Activated T-cell treated with anti-CD3 and anti-CD28 coated beads, Interleukin-2, amount 50 U/mL, for 72 hours (primary cell): ENCODE results near the gene SRGAP3. TPM values are rescaled to one million over a fixed set of nuclear protein-coding genes. Genes with fewer than 3 reads are reported as not detected.

Experiments used
- ATAC-seq, 2 donors: fragments of 150-1000 bp; cut with Tn5 transposase; replicated peaks in 1 of 2; 2 replicates each; pipeline ENCODE4 v1.10.0; 2021; ENCODE audit warnings: moderate library complexity in 2 of 2, mild to moderate bottlenecking in 1 of 2
- DNase-seq, 2 donors: peaks; one replicate each; pipeline ENCODE4 v3.0.0; 2021 to 2022; ENCODE audit warnings: mixed read lengths in 1 of 2
- H3K27ac Mint-ChIP-seq: one replicate; pipeline ENCODE4 v1.8.0; 2022; ENCODE audit warnings: mild to moderate bottlenecking, moderate library complexity, mixed read lengths
- H3K27me3 Mint-ChIP-seq: one replicate; pipeline ENCODE4 v1.8.0; 2022; ENCODE audit warnings: low read depth, mixed read lengths
- H3K36me3 Mint-ChIP-seq, 2 donors: one replicate each; pipeline ENCODE4 v1.8.0; 2022; ENCODE audit warnings: mixed read lengths in 2 of 2, mild to moderate bottlenecking in 1 of 2; ENCODE audit not compliant: insufficient read depth in 2 of 2
- H3K4me1 Mint-ChIP-seq: one replicate; pipeline ENCODE4 v1.8.0; 2022; ENCODE audit warnings: low read depth, mixed read lengths
- H3K4me3 Mint-ChIP-seq, 2 donors: one replicate each; pipeline ENCODE4 v1.8.0; 2022; ENCODE audit warnings: mild to moderate bottlenecking in 2 of 2, mixed read lengths in 2 of 2, moderate library complexity in 2 of 2
- H3K9me3 Mint-ChIP-seq, 2 donors: one replicate each; pipeline ENCODE4 v1.8.0; 2022; ENCODE audit warnings: mixed read lengths in 2 of 2
- total RNA-seq, 2 donors: library from RNA; stranded (reverse); gene quantifications; one replicate each; pipeline ENCODE4 v1.2.3, GENCODE V29; 2022

The SRGAP3 gene
- total RNA-seq, 2 donors from 2014 or later: 2.8 to 3.0 TPM

DNA sequence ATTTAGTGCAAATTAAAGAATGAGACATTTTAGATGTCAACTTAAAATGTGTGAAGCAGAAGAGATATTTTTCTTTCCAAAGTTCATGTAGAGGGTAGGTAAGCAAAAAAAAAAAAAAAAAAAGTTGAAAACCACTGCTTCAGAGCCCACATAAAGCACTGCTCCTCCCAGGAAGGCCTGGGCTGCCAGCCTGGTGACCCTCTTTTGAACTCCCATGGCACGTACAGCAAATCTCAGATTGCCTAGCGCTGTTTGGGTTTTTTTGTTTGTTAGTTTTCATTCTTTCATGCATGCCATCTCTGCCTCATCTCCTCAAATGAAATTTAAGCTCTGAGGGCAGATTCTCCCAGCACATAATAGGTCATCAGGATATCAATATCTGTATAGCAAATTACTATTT, 120.1 kb downstream of the SRGAP3 start:
- ATAC-seq: no peak
- Mint-ChIP-seq H3K4me3 (no peak overlapping the region), H3K27ac (no peak overlapping the region), H3K9me3 (no peaks in the 10 kb centered on the region), H3K4me1 (no peaks in the 10 kb centered on the region), H3K27me3 (no peaks in the 10 kb centered on the region), H3K36me3 (no peaks in the 10 kb centered on the region)
- no peak for DNase-seq

DNA sequence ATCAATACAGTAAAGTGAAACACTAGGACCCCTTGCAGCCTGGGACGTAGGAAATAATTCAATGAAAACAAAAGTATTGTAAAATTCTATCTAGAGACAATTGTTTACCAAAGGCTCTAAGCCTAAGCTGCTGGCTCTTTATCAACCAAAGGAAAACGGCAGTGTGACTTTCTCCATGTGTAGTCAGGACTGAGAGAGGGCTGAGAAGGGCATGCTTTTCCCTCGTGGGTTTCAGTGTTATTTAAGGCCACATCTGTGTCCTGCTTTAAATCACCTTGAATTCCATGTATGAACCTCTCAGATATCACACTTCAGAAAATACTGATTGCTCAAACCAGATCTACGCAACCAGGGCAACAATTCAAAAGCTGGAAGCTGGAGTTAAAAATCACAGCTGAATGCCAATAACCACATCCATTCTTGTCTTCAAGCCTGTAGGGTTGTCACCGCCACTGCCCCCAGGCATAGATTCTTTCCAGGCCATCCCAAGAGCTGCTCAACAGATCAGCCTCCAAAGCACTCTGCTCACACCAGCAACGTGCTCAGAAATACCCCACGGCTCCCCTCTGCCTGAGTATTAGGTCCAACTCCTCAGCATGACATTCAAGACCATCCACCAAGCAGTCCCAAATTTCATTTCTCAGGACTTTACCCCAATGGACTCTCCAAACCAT, 124.0 kb downstream of the SRGAP3 start:
- DNase-seq: no peak
- Mint-ChIP-seq H3K4me1 (no peaks in the 10 kb centered on the region), H3K36me3 (no peaks in the 10 kb centered on the region), H3K27ac (no peak overlapping the region), H3K9me3 (no peaks in the 10 kb centered on the region), H3K4me3 (no peak overlapping the region), H3K27me3 (no peaks in the 10 kb centered on the region)
- ATAC-seq: no peak

DNA sequence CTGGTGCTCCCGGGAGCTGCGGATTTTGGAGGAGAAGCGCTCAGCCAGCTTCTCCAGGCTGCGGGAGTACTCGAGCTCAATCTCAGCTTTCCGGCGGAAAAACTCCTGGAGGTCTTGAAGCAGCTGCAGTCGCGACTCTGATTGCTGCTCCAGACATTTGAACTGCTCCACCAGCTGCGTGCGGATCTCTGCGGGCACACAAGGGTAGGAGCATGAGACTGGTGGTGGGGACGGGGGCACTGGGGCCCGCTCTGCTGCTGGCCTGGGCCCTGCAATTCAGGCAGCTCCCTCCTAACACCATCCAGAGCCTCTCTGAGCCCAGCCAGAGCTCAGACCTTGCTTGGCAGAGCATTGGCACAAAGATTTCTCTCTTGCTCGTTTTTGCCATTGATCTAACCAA, 124.7 kb downstream of the SRGAP3 start:
- no peaks in the 10 kb centered on the region for H3K27me3 Mint-ChIP-seq
- DNase-seq (no peak), ATAC-seq (no peak)
- no peak overlapping the region for H3K4me3 Mint-ChIP-seq
- no peaks in the 10 kb centered on the region for H3K9me3 Mint-ChIP-seq
- H3K4me1 Mint-ChIP-seq: no peaks in the 10 kb centered on the region
- H3K36me3 Mint-ChIP-seq: no peaks in the 10 kb centered on the region
- no peak overlapping the region for H3K27ac Mint-ChIP-seq

DNA sequence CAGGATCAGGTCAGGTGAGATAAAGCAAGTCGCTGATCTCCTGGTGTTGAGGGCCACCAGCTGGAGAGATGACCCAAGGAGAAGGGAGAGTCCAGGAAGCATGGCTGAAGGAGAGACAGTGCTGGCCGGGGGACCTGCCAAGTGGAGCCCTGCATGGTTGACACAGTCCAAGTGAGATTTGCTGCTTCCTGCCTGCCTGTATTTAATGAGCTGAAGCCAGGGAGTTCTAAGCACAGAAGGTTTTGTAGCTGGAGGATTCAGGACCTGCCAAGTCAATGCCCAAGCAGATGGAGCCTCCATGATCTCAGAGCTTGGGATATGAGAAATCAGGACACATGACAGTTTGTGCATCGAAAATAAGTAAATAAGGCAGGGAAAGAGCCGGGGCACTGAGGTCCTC, 125.6 kb downstream of the SRGAP3 start:
- Mint-ChIP-seq H3K27me3 (no peaks in the 10 kb centered on the region), H3K9me3 (no peaks in the 10 kb centered on the region), H3K4me3 (no peak overlapping the region), H3K27ac (no peak overlapping the region), H3K4me1 (no peaks in the 10 kb centered on the region), H3K36me3 (no peaks in the 10 kb centered on the region)
- ATAC-seq: no peak
- DNase-seq: no peak

DNA sequence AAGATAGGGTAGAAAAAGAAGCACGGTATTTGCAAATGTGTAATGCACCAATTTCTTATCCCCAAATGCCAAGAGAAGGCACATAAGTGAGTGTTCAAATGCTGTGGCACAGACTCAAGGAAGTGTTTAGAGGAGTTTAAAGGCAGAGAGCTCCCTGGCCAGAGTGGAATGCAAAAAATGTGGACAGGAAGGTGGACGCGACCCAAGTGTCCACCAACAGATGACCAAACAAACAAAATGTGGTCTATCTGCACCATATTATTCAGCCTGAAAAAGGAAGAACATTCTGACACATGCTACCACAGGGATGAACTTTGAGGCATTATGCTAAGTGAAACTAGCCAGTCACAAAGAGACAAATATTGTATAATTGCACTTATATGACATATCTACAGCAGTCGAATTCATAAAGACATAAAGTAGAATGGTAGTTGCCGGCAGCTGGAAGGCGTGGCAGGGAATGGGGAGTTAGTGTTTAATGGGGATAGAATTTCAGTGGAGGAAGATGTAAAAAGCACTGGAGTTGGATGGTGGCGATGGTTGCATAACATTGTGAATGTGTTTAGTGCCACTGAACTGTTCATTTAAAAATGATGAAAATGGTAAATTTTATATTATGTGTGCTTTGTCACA, 126.6 kb downstream of the SRGAP3 start:
- H3K4me3 Mint-ChIP-seq: no peak overlapping the region
- no peaks in the 10 kb centered on the region for H3K9me3 Mint-ChIP-seq

DNA sequence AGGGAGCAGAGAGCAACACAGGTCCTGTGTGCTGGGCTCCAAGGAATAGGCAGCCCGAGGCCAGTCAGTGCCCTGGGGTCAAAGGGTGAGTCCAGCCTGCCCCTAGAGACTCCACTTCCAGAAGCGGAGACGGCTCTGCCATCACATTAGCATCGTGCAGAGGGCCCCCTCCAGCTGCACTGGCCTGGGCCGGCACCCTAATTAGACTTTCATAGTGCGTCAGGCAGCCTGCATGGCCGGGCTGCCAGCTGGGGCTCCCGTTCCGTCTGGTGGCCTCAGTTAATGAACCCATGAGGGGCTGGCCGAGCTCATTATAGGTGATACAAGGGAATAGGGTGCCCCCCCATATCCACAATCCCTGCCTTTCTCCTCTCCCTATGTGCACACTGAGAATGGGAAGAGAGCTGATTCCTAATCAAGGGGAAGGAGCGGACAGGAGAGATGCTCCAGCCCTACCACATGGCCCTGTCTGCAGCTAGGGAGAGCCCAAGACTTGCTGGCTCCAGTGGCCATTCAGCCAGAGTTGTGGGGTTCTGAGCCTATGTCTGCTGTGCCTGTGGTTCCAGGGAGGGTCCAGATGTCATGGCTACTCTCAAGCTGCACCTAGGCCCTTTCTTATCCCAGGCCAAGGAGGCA, 128.0 kb downstream of the SRGAP3 start:
- Mint-ChIP-seq H3K4me3 (no peak overlapping the region), H3K9me3 (no peaks in the 10 kb centered on the region), H3K4me1 (no peaks in the 10 kb centered on the region), H3K36me3 (no peaks in the 10 kb centered on the region), H3K27me3 (no peaks in the 10 kb centered on the region), H3K27ac (no peak overlapping the region)
- DNase-seq: no peak
- no peak for ATAC-seq

More for the DNA sequence above, 126.6 kb downstream of the SRGAP3 start:
- no peak for DNase-seq
- Mint-ChIP-seq H3K36me3 (no peaks in the 10 kb centered on the region), H3K27me3 (no peaks in the 10 kb centered on the region), H3K4me1 (no peaks in the 10 kb centered on the region), H3K27ac (no peak overlapping the region)
- no peak for ATAC-seq

DNA sequence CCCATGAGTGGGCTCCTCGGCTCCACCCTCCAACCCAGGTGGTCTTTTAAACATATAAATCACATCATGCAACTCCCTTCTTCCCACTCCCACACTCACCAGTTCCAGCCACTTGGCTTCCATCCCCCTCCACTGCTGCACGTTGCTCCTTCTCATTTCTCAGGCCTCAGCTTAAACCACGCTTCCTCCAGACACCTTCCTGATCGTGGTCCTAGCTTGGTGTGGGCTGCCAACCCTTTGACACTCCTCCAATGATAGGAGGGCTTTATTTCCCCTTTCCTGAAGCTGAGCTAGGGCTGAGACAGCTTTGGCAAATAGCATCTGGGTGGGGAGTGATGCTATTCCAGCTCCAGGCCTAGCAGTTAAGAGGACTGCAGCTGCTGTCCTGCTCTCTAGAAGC, 130.1 kb downstream of the SRGAP3 start:
- Mint-ChIP-seq H3K36me3 (no peaks in the 10 kb centered on the region), H3K9me3 (no peaks in the 10 kb centered on the region), H3K27me3 (no peaks in the 10 kb centered on the region), H3K27ac (no peak overlapping the region), H3K4me1 (no peaks in the 10 kb centered on the region), H3K4me3 (no peak overlapping the region)
- no peak for ATAC-seq
- no peak for DNase-seq

DNA sequence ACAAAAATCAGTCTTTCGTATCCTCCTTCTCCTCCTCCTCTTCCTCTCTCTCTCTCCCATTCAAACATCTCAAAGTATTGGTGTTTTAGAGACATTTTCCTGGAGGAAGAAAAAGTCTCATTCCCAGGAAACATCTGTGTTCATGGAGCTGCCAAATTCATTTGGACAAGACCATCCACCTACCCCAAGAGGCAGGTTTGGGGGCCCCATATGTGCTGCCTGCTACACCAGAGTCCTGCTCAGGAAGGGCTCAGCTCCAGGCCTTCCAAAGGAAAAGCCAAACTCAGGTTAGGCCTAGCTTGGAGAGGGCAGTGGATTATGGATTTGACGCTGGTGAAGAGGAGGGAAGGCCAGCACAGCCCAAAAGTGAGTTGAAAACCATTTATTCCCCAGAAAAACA, 131.2 kb downstream of the SRGAP3 start:
- DNase-seq (no peak), ATAC-seq (no peak)
- H3K4me3 Mint-ChIP-seq: no peak overlapping the region
- no peak overlapping the region for H3K27ac Mint-ChIP-seq
- H3K36me3 Mint-ChIP-seq: no peaks in the 10 kb centered on the region
- H3K4me1 Mint-ChIP-seq: no peaks in the 10 kb centered on the region
- H3K27me3 Mint-ChIP-seq: no peaks in the 10 kb centered on the region
- no peaks in the 10 kb centered on the region for H3K9me3 Mint-ChIP-seq

DNA sequence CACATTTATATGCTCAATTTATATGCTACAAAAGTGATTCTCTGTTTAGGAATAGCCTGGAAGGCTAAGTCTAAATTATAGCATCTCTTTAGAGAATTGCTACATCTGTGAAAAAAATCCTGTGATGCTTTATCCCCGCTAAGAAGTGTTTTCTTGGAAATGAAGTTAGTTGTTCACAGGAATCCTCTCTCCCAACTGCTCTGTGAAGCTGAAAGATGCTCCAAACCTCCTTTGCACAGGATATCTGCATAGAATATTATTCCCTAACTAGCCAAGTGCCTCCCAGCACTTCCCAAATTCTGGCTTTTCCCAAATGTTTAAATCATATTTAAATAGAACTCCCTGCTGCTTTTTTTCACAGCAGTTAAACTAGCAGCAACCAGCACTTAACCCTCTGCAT, 132.2 kb downstream of the SRGAP3 start:
- H3K4me3 Mint-ChIP-seq: no peak overlapping the region
- ATAC-seq (no peak), DNase-seq (no peak)
- H3K9me3 Mint-ChIP-seq: no peaks in the 10 kb centered on the region
- no peak overlapping the region for H3K27ac Mint-ChIP-seq
- H3K4me1 Mint-ChIP-seq: no peaks in the 10 kb centered on the region
- H3K36me3 Mint-ChIP-seq: no peaks in the 10 kb centered on the region
- no peaks in the 10 kb centered on the region for H3K27me3 Mint-ChIP-seq

DNA sequence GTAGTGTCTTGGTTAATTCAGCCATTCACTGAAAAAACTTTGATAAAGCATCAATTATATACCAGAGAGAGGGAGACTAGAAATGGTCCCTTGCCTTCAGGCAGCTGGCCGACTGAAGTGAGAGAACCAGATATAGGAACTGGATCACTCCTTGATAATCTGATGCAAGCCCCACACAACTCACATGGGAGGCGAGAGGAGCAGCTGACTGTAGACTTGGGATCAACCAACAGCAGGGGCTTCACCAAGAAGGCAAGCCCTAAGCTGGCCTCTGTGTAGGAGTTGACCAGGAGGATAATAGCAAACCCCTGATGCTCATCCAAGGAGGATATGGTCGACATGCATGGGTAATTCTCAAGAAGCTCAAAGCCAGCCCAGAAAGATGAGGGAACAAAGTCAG, 133.1 kb downstream of the SRGAP3 start:
- H3K4me1 Mint-ChIP-seq: no peaks in the 10 kb centered on the region
- H3K36me3 Mint-ChIP-seq: no peaks in the 10 kb centered on the region
- DNase-seq: no peak
- H3K4me3 Mint-ChIP-seq: no peak overlapping the region
- no peak overlapping the region for H3K27ac Mint-ChIP-seq
- H3K9me3 Mint-ChIP-seq: no peaks in the 10 kb centered on the region
- no peak for ATAC-seq
- H3K27me3 Mint-ChIP-seq: no peaks in the 10 kb centered on the region

DNA sequence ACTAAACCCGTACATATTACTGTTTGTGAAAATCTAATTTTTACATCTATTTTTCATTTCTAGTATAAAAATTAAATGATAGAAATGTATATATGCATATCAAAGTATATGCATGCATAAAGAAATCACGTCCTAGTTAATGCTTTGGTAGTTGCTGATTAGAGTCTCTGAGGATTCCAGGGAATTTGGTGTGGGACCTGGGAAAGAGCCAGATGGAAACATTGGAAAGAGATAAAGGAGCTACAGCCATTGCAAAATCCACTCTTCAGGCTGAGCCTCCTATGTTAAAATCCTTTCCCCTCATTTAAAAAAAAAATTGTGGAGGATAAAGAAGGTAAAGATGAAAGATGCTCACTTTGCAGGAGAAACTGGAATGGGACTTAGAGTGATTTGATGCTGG, 134.1 kb downstream of the SRGAP3 start:
- no peaks in the 10 kb centered on the region for H3K36me3 Mint-ChIP-seq
- DNase-seq: no peak
- no peaks in the 10 kb centered on the region for H3K9me3 Mint-ChIP-seq
- H3K27me3 Mint-ChIP-seq: no peaks in the 10 kb centered on the region
- H3K4me3 Mint-ChIP-seq: no peak overlapping the region
- no peaks in the 10 kb centered on the region for H3K4me1 Mint-ChIP-seq
- no peak for ATAC-seq
- no peak overlapping the region for H3K27ac Mint-ChIP-seq

DNA sequence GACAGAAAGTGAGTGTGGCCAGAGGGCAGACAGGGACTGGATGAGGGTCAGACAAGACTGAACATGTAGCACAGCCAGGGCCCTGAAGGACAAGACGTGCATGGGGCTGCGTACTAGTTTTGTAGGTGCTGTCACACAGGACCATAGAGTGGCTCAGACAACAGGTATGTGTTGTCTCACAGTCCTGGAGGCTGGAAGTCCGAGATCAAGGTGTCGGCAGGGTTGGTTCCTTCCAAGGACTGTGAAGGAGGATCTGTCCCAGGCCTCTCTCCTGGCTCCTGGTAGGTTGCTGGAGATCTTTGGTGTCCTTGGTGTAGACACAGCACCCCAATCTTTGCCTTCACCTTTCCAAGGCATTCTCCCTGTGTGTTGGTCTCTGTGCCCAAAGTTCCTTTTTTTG, 136.4 kb downstream of the SRGAP3 start:
- no peak for DNase-seq
- H3K27ac Mint-ChIP-seq: no peak overlapping the region
- no peaks in the 10 kb centered on the region for H3K9me3 Mint-ChIP-seq
- H3K4me3 Mint-ChIP-seq: no peak overlapping the region
- no peak for ATAC-seq
- H3K36me3 Mint-ChIP-seq: no peaks in the 10 kb centered on the region
- no peaks in the 10 kb centered on the region for H3K4me1 Mint-ChIP-seq
- no peaks in the 10 kb centered on the region for H3K27me3 Mint-ChIP-seq

DNA sequence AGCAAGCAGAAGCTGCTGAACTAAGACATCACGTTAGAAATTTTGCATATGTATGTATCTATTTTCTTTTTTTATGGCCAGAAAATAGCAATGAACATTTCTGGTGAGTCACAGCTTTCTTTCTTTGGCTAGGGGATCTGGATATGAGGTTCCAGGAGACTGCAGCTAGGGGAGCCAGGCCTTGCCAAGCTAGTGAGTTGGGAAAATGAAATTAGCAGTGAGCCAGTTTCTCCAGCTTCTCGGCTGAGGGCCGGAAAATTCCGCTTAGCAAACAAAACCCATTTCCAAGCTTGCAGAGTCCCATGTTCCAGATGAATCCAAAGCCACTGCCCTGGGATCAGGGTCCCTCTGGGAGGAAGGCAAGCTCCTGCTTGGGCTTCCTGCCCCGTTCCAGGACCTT, 137.6 kb downstream of the SRGAP3 start:
- Mint-ChIP-seq H3K27ac (no peak overlapping the region), H3K9me3 (no peaks in the 10 kb centered on the region), H3K4me3 (no peak overlapping the region), H3K4me1 (no peaks in the 10 kb centered on the region), H3K36me3 (no peaks in the 10 kb centered on the region), H3K27me3 (no peaks in the 10 kb centered on the region)
- DNase-seq (no peak), ATAC-seq (no peak)

DNA sequence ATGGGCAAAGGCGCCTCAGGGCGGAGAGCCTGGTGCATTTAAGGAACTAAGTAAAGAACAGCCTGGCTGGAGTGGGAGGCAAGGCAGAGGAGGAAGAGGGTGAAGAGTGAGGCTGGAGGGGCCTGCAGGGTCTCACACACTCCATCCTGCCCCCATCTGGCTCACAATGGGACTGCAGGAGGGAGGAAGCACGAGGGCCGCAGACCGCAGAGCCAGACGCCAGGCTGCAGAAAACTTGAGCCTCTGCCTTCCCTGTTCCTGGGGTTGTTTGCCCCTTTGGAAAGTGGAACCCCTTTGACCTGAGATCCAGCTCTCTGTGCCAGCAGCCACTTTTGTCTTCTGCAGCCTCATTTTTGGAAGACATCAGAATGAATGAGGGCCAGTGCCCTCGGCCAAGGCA, 138.0 kb downstream of the SRGAP3 start:
- Mint-ChIP-seq H3K27ac (no peak overlapping the region), H3K9me3 (no peaks in the 10 kb centered on the region), H3K36me3 (no peaks in the 10 kb centered on the region), H3K4me3 (no peak overlapping the region), H3K4me1 (no peaks in the 10 kb centered on the region), H3K27me3 (no peaks in the 10 kb centered on the region)
- ATAC-seq: no peak
- DNase-seq: no peak
